ENCODE data around the gene PCDH12.
"Not testable (repeated sequence)": the region's sequence is repeated elsewhere in the genome, so short reads cannot be mapped to it uniquely, and the experiment has no call there.

Gene PCDH12

DNA sequence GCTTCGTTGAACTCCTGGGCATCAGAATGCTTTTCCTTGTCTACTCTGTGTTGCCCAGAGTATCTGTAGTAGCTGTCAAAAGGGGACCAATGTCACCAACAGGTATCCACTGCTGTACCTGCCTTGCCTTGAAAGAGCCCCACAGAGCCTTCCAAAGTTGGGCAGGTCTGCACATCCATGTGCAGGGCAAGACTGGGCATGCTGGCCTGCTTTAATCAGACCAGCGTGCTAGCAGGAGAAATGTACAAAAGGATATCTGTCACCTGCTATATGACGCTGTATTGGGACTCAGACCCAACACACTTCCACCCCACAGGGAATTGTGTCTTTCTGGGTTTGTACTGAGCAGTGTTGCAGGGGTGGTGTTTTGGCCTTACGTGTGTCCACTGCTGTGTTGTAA is 22.5 kb downstream of the PCDH12 start:
- DNase-seq, result no peak

DNA sequence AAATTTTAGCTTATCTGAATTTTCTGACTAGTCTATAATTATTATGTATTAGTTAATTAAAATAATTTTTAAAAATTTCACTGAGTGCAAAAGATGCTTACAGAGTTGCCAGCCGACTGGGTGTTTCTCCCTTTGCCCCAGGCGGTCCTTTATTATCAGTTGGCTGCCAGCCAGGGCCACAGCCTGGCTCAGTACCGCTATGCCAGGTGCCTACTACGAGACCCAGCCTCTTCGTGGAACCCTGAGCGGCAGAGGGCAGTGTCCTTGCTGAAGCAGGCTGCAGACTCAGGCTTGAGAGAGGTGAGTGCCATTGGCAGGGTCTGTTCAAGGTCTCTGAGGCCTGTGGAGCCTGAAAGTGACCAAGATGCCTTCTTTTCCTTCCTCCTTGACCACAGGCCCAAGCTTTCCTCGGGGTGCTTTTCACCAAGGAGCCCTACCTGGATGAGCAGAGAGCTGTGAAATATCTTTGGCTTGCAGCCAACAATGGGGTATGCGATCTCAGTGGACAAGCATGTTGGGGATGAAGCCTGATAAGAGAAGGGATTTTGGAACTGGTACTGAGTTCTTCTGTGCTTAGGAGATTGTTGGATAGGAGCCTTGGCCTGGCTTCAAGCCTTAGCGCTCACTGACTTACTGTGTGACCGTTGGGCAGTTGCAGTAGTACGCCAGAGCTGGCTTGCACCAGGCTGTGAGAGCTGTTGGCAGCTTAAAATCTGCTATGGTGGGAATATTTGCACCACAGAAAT is 23.7 kb downstream of the PCDH12 start:
- peak; percentile 75 for DNase-seq

DNA sequence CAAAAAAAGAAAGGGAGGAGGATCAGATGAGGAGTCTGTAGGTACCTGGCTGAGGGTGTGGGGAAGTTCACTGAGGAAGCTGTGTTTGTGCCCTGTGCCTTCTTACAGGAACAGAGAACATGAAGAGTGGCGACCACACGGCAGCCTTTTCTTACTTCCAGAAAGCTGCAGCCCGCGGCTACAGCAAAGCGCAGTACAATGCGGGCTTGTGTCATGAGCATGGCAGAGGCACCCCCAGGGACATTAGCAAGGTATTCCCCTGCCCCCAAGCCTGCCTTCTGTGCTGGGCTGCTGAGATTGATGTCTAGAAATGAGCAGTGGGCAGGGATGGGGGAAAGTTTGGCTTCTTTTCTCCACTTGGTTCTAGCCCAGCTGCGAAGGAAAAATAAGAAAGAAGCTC is 24.9 kb downstream of the PCDH12 start:
- no peak for DNase-seq

DNA sequence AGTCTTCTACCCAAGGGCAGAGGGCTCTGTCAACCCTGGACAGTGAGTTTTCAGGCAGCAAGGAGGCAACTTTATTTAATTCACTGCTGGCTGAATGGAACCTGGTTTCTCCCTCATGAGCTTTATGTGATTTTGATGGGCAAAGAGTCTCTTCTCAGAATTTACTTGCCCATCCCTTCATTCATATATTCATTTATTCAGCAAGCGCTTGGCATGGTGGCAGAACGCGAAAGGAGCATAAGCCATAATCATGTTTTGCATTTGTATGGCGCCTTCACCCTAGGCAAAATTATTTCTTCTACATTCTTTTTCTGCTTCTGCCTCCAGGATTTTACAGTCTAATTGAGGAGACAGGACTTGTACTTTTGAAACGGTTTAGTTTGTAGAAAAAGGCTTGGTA is 26.3 kb downstream of the PCDH12 start:
- DNase-seq, result no peak

DNA sequence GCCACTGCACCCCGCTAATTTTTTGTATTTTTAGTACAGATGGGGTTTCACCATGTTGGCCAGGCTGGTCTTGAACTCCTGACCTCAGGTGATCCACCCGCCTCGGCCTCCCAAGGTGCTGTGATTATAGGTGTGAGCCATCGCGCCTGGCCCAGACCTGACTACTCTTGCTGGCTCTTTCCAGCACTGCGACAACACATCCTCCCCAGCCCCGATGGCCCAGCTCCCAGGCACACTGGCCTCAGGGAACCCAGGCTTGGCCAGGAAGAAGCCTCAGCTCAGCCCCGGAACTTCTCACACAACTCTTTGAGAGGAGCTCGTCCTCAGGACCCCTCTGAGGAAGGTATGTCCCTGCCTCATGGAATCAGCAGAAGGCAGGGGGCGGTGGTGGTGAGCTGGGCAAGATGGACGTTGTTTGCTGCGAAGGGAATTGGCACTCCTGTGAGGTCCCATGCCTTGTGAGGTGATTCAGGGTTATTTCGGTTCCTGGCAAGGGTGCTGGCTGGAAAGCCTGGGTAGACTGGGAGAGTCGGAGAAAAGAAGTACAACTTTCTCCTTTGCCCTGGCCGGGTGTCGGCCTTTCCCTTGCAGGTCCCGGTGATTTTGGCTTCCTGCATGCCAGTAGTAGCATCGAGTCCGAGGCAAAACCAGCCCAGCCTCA is 28.5 kb downstream of the PCDH12 start:
- no peak for DNase-seq

DNA sequence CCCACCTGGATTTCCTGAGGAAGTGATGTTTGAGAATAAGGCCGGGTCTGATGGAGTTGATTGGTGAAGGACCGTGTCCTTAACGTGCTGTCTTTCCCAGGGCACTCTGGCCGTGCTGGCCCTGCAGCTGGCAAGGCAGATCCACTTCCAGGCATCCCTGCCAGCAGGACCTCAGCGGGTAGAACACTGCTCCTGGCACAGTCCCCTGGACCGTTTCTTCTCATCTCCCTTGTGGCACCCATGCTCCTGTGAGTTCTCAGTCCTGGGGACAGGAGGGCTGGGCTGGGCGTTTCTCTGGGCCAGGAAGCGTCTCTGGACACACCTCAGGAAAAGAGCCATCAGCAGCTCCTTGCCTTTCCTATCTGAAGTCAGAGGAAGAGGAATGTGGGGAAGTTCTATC is 30.0 kb downstream of the PCDH12 start:
- no peak for DNase-seq

DNA sequence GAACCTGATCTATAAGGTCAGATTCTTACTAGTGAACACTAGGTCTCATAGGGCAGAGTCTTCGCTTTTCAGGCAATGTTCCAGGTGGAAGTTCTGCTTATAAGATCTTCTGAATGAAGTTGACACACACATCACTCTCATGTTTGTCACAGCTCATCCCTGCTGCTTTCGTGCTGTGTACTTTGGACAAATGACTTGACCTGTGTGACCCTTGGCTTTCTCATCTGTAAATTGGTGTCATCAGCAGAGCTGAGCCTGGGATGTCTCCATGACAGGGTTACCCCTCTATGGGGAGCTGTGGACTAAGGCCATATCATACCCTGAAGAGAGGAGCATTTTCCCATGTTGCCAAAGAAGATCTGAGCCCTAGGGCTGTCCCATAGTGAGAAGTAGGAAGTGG is 31.6 kb downstream of the PCDH12 start:
- no peak for DNase-seq

DNA sequence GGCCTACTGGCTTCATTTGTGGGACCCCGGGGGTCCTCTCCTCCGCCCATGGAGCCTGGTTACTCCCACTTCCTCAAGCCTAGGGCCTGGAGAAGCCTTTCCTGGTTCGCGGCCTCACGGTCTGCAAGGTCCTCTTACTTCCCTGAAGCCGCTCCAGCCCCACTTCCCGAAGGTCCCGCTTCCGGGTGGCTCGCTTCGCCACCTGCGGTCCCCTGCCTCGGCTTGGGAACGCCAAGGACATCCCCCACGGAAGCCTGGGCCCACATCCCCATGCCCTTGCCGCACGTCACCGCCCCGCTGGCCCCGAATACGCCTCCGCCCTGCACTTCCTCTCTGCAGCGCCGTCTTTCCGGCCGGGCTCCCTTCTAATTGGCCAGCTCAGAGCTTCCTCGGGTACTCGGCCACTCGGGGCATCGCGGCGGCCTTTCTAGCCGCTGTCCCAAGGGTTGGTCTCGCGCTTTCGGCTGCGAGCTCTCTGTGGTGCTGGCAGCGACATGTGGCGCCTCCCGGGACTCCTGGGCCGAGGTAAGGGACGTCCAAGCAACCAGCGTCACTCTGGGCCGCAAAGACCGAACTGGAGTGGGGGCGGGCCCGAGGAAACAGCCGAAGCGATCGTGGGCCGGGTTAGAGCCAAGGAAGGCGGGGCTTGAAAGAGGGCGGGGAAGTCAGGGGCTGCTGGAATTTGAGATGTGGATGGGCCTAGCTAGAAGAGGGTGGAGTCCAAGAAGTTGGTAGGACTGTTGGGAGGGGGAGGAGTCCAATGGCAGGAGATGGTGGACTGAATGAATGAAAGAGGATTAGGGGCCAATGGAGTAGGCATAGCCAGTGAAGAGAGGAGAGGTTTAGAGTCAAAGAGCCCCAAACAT is 34.3 kb downstream of the PCDH12 start, which contains the start of gene DELE1:
TSS of gene DELE1 (plus strand) at position 424 of the 866 bp plus-strand sequence. CDS start at position 495, 71 bp downstream.
- DNase-seq, result peak; percentile 87

DNA sequence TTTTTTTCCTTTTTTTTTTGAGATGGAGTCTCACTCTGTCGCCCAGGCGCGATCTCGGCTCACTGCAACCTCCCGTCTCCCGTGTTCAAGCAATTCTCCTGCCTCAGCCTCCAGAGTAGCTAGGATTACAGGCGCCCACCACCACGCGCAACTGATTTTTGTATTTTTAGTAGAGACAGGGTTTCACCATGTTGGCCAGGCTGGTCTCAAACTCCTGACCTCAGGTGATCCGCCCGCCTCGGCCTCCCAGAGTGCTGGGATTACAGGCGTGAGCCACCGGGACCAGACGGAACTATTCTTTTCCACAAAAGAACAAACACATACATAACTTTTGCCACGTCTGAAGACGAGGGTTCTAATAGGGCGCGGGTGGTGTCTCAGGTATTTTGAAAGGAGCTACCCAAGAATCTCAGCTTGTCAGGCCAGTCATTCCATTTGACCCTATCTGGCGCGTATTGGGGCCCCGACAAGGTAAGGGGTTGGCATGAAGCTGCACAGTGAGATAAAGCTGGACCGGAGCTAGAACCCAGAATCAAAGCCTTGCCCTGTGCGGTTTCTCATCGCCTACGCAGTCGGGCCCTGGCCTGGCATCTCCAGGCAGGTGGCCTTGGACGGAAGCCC is 35.1 kb downstream of the PCDH12 start:
- DNase-seq, result not testable (repeated sequence)

DNA sequence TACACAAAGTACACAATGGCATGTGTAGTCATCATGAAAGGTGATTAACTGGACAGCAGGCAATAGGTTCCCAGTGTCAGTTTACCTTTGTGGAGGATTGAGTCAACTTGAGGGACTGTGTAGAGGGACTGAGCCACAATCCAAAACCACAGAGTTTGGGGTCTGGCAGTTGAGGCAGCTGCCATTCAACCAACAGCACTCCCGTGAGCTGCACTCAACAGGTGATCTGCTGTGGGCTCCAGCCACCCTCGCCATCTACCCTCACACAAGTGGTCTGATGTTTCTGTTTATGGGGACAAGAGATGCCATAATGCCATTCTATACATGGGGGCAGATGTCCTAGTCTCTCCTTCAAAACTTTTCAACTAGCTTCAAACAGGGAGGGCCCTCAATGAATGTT is 37.2 kb downstream of the PCDH12 start:
- DNase-seq, result no peak

DNA sequence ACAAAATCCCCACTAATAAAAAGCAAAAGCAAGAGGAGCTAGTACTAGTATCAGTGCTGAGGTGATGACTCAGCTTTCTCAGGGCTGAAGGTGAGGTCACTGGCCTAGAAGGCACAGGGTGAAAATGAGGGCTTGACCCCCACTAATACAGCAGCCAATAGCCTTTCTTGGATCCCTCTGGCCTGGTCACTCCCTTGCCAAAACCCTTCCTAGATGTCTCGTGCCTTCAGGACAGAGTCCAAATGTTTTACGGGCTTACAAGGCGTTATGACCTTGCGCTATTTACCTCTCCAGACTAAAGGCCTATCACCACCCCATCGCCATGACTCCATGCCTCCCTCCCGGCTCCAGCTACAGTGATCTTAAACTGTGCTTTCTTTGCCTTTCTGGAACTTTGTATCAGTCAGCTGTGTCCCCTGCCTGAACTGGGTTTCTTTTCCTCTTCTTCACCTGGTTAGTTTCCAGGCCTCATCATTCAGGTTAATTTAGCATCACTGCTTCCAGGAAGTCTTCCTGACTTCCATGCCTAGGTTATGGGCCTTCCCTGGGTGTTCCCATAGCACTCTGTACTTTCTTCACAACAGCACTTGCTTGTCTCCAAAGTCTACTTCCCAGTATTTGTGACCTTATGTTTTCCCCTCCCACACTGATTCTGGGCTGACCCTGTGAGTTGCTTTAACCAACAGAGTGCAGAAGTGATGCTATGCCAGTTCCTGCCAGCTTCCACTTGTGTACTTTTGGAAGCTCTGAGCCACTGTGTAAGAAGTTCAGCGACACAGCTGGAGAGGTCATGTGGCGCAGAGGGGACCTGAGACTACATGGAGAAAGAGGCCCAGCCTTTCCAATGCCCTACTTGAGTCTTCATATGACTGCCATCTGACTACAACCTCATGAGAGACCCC is 38.5 kb downstream of the PCDH12 start:
- DNase-seq, result no peak

DNA sequence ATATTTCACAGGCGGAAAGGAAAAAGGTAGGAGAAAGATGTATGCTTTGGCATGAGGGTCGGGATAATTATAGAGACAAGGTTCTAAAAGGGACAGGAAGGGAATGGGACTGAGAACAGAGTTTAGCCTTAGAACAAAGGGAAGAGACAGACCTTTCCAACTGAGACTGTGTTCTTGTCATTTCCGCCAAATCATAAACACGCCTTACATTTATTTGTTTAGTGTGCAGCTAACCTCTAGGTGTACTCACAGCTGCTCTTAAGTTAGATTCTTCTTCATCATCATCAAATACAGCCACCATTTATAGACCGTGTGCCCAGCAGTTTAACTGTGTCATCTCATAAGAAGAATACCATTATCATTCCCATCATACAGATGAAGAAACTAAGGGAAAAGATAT is 40.2 kb downstream of the PCDH12 start:
- DNase-seq, result no peak

DNA sequence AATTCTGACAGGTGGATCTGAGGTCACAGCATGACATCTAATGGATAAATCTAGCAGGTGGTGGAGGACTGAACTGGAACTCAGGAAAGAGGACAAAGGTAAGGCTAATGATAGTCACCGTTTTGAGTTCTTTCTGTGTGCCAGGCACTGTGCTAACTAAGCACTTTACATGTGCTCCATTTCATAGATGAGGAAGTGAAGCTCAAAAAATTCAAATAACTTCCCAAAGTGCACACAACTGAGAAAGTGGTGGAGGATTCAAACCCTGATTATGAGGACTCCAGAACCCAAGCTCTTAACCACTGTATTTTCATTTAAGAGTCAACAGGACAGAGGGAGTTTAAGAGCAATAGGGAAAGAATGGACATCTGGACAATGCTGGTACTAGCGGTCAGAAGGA is 41.5 kb downstream of the PCDH12 start:
- no peak for DNase-seq

DNA sequence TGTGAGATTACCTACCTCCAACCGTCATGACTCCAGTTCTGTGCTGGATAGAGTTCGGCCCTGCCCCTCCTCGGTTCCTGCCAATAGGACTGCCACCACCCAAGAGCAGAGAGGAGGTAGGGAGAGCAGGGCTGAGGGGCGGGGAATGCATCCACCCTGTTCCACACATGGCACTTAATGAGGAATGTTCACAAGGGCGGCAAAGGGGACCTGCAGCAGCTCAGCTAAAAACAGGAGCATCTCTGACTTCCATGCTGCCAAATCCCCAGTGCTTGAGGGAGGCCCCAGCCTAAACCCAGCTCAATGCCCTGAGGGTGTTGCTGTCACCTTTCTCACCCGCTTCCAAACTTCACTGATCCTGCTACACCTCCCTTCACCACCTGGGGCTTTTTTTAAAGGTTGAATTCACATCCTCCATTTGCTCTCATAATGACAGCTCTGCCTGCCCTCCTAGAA is 42.1 kb downstream of the PCDH12 start:
- no peak for DNase-seq

DNA sequence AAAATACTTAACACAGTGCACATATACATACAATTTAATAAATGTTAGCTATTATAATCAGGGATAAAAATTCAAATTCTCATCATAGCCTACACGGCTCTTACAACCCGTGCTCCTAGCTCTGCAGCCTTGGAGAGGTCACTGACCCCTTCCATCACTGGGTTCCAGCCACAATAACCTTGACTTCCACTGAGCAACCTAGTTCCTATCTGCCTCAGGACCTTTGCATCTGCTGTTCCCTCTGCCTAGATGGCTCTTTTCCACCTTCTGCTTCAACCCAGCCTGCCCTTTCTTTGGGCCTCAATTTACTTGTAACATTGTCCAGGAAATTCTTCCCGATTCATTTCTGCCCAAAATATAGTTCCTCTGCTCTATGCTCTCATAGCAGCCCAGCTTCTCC is 43.2 kb downstream of the PCDH12 start:
- DNase-seq, result no peak

DNA sequence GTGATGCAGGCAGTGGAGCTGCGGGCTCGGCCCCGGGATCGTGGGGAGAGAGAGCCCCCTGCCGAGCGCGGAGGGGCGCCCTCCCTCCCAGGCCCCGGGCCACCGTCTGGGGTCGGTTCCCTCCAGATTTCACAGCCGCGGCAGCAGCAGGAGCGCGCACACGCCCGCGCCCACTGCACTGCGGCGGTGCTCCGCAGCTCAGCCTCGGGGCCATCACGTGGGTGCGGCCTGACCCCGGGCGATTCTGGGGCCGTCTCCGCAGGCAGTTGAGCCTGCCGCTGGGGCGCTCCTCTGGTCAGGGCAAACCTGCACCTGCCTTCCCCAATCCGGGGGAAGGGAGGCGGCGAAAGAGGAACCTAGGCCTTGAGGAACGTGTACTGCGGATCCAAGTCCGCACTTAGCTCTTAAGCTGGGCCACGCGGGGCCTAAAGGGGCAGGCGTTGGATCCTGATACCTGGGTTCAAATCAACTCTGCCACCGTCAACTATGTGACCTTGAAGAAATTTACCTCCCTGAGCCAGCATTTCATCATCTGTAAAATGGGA is 43.7 kb downstream of the PCDH12 start:
- DNase-seq, result peak; percentile 26

DNA sequence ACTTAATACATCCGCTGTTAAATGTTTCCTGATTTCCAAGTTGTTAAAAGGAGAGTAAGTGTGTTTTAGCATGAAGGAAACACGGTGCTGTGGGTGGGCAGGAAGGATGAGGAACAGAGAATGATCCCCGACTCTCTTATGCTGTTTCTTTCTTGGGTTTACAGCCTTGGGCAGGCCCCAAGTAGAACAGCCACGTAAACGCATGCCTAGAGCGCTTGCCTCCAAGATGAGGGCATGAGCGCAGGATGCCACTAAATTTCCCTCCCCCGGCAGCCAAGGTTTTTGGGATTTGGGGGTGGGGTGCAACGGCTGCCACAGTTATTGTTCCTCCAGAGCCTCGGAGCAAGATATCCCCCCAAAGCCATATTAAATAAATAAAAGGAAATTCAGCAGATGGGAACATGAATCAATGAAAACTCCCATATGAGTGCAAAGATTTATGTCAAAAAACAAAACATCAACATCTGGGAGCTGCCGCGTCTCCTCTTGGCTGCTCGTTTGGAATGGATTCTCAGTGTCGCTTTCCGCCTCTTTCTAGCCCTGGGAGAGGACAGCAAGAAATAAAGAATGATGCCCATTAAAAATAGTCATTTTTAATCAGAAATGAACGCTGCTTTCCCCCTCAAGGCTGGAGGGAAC is 44.3 kb downstream of the PCDH12 start:
- no peak for DNase-seq

DNA sequence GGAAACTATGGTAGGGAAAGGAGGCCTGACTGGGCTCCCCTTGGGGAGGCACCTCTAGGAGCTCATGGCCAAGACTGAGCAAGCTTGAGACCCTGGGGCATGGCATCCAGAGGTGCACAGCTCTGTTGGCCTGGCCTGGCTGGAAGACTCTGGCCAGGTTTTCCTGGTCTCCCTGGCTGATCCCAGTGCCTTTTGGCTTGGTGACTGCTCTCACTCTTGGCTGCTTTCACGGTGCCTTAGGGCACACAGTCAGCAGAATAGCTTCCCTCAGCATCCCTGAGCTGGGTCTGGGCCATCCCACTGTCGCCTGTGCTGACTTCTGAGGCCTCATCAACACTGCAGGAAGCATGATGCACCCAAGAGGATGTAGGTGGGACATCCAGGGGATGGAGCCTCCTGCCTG is 47.7 kb downstream of the PCDH12 start:
- no peak for DNase-seq

DNA sequence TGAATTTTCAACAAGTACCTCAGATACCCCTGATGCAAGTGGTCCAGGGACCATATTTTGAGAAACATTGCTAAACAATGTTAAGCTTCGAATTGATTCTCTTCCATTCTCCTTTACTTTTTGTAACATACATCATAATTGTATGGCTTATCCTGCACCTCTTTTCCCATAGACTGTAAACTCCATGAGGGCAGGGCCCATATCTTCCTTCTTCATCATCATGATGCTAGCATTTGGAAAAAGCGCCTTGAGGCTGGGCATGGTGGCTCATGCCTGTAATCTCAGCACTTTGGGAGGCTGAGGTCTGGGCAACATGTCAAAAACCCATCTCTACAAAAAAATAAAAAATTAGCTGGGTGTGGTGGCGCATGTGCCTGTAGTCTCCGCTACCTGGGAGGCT is 48.8 kb downstream of the PCDH12 start:
- no peak for DNase-seq

DNA sequence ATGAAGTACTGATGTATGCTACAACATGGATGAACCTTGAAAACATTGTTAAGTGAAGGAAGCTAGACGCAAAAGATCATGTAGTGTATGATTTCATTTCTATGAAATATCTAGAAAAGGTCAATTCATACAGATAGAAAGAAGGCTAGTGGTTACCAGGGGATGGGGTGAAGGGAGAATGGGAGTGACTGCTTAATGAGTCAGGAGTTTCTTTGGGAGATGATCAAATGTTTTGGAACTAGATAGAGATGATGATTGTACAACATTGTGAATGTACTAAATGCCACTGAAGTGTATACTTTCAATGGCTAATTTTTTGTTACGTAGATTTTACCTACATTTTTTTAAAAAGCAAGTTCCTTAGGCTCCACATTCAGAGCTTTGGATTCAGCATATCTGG is 49.2 kb downstream of the PCDH12 start:
- DNase-seq, result no peak

DNA sequence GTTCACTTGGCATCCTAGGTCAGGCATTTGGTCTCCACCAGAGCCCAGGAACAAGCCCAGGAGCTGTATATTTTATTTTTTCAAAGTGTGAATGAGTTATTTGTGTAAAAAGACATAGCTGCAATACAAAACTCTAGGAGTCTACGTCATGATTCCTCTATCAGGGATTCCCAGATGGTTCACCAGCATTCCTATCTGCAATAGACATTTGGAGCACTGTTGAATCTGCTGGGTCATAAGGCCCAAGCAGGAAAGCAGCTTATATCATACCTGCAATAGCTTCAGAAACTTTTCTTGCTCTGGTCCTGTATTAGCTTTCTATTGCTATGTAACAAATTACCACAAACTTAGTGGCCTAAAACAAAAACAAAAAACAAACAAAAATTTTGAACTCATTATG is 51.0 kb downstream of the PCDH12 start:
- no peak for DNase-seq
